ENCODE measurements around the gene CPA2. TPM values are rescaled to one million over a fixed set of nuclear protein-coding genes. Genes with fewer than 3 reads are reported as not detected.

CPA2 gene
- not detected in 2 replicates for total RNA-seq

GRCh38 chr7:130266258-130266960 is at the start of gene CPA2:
Gene CPA2 (plus strand): TSS chr7:130266863. CDS start chr7:130266882, 19 bp downstream.

GRCh38 chr7:130292682-130293257 is 26.1 kb downstream of the CPA2 start, which contains the start of gene CPA4:
Gene CPA4 (plus strand): TSS chr7:130293161. CDS start chr7:130293181, 20 bp downstream.

Other genes starting within 250 kb of the CPA2 start
- gene ZC3HC1, start 215.5 kb upstream of the CPA2 start, total RNA-seq = 21.4 and 26.1 TPM in 2 replicates
- 9.4 and 12.3 TPM in 2 replicates for gene KLHDC10, start 196.3 kb upstream of the CPA2 start, total RNA-seq
- 13.1 and 13.6 TPM in 2 replicates for gene TMEM209, start 61.5 kb upstream of the CPA2 start, total RNA-seq
- gene SSMEM1, start 59.0 kb upstream of the CPA2 start, total RNA-seq = 0.15 TPM in 1 of 2 replicates, not detected in the other
- 26.7 and 28.1 TPM in 2 replicates for gene CPA4, start 26.3 kb downstream of the CPA2 start, total RNA-seq
- gene CPA5, start 78.0 kb downstream of the CPA2 start, total RNA-seq = not detected in 2 replicates
- under 0.01 TPM in 1 of 2 replicates, not detected in the other for gene CPA1, start 113.6 kb downstream of the CPA2 start, total RNA-seq
- 21.7 and 23.5 TPM in 2 replicates for gene CEP41, start 174.2 kb downstream of the CPA2 start, total RNA-seq
- 82.5 and 84.1 TPM in 2 replicates for gene MEST, start 225.2 kb downstream of the CPA2 start, total RNA-seq

All from bronchus fibroblast of lung (primary cell).